Ishikawa (cell line): ENCODE measurements around the gene LILRA1.

Source experiments
- CEBPB ChIP-seq: IDR thresholded peaks from 2 replicates; pipeline ENCODE4 v1.6.1; 2012
- CREB1 ChIP-seq: IDR thresholded peaks from 2 replicates; pipeline ENCODE4 v1.6.1; 2012; ENCODE audit warnings: low read depth
- EGR1 ChIP-seq: IDR thresholded peaks from 2 replicates; pipeline ENCODE4 v1.6.1; 2012
- EP300 ChIP-seq: IDR thresholded peaks from 2 replicates; pipeline ENCODE4 v1.6.1; 2012; ENCODE audit warnings: borderline replicate concordance
- FOXM1 ChIP-seq: IDR thresholded peaks from 2 replicates; pipeline ENCODE4 v1.6.1; 2012; ENCODE audit warnings: low read depth, borderline replicate concordance
- MAX ChIP-seq: IDR thresholded peaks from 2 replicates; pipeline ENCODE4 v1.6.1; 2012
- NFIC ChIP-seq: IDR thresholded peaks from 2 replicates; pipeline ENCODE4 v1.6.1; 2012
- RAD21 ChIP-seq: IDR thresholded peaks from 2 replicates; pipeline ENCODE4 v1.6.1; 2012; ENCODE audit warnings: low read depth
- REST ChIP-seq: IDR thresholded peaks from 2 replicates; pipeline ENCODE4 v1.6.1; 2012; ENCODE audit warnings: low read depth, mild to moderate bottlenecking
- TAF1 ChIP-seq: IDR thresholded peaks from 2 replicates; pipeline ENCODE4 v1.6.1; 2012; ENCODE audit warnings: low read depth, mild to moderate bottlenecking
- TCF12 ChIP-seq: IDR thresholded peaks from 2 replicates; pipeline ENCODE4 v1.6.1; 2012; ENCODE audit warnings: low read depth
- TEAD4 ChIP-seq: IDR thresholded peaks from 2 replicates; pipeline ENCODE4 v1.6.1; 2012
- YY1 ChIP-seq: IDR thresholded peaks from 2 replicates; pipeline ENCODE4 v1.6.1; 2012; ENCODE audit warnings: low read depth
- ZBTB7A ChIP-seq: IDR thresholded peaks from 2 replicates; pipeline ENCODE4 v1.6.1; 2012; ENCODE audit warnings: low read depth
- TF ChIP-seq, protein P1 (sequence below): IDR thresholded peaks from 2 replicates; pipeline ENCODE4 v1.6.1; 2012

LILRA1 gene

GRCh38 chr19:54560881-54561385 lies 32.5 kb upstream of the LILRA1 start:
- TF ChIP-seq FOXM1 (no peak), MAX (no peak), REST (no peak), CEBPB (no peak), EP300 (no peak), ZBTB7A (no peak), TEAD4 (no peak), YY1 (no peak), EGR1 (no peak), CREB1 (no peak), RAD21 (no peak), TAF1 (no peak), TCF12 (no peak), NFIC (no peak)
- TF ChIP-seq, protein P1, sequence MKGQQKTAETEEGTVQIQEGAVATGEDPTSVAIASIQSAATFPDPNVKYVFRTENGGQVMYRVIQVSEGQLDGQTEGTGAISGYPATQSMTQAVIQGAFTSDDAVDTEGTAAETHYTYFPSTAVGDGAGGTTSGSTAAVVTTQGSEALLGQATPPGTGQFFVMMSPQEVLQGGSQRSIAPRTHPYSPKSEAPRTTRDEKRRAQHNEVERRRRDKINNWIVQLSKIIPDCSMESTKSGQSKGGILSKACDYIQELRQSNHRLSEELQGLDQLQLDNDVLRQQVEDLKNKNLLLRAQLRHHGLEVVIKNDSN: no peak

DNA sequence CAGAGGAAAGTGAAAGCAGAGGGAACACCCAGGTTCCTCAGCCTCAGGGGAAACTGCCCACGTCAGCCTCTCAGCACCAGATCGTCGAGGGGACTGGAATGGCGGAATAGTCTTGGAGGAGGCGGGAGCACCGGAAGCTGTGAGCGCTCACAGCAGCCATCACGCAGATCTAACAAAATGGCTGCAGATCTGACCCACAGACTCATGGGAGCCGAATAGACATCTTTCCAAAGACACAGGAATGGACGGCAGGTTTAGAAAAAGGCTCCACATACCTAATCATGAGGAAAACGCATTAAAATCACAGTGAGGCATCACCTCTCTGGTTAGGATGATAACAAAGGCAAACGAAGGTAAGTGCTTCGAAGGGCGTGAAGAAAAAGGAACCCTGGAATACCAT lies 31.6 kb upstream of the LILRA1 start:
- TF ChIP-seq MAX (no peak), EGR1 (no peak), TCF12 (no peak), TAF1 (no peak), NFIC (no peak), EP300 (no peak), CREB1 (no peak), REST (no peak), FOXM1 (no peak), ZBTB7A (no peak), CEBPB (no peak), RAD21 (no peak), YY1 (no peak), TEAD4 (no peak)
- TF ChIP-seq, protein P1: no peak

- no peak for TF ChIP-seq EGR1
- TF ChIP-seq, protein P1: no peak
- no peak for TF ChIP-seq CREB1
- TF ChIP-seq RAD21: no peak
- no peak for TF ChIP-seq FOXM1
- TF ChIP-seq TCF12: no peak
- no peak for TF ChIP-seq YY1
- no peak for TF ChIP-seq NFIC
- TF ChIP-seq CEBPB: no peak
- no peak for TF ChIP-seq TAF1
- TF ChIP-seq REST: no peak
- no peak for TF ChIP-seq TEAD4
- TF ChIP-seq ZBTB7A: no peak
- TF ChIP-seq EP300: no peak
Observed at GRCh38 chr19:54570316-54570715, 23.1 kb upstream of the LILRA1 start.

DNA sequence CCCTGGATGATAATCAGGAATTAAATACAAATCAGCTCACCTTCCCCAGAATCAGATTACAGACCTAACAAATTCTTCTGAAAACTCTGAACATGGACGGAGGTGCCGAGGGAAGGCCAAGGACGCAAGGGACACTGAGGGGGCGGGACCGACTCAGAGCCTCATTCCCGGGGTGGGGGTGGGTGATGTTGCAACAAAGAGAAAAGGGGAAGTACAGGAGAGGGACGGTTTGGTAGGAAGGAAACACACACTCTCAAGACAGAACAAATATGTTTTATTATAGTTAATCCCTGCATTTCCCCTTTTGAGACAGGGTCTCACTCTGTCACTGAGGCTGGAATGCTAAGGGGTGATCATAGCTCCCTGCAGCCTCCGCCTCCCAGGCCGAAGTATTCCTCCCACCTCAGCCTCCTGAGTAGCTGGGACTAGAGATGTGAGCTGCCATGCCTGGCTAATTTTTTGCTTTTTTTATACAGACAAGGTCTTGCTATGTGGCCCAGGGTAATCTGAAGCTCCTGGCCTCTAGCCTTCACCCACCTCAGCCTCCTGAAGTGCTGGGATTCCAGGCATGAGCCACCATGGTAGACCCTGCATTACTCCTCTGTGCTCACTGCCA lies 20.6 kb upstream of the LILRA1 start:
- TF ChIP-seq EP300: no peak
- no peak for TF ChIP-seq FOXM1
- TF ChIP-seq CEBPB: no peak
- no peak for TF ChIP-seq MAX
- no peak for TF ChIP-seq ZBTB7A
- TF ChIP-seq REST: no peak
- TF ChIP-seq, protein P1: no peak
- TF ChIP-seq TEAD4: no peak
- no peak for TF ChIP-seq NFIC
- no peak for TF ChIP-seq RAD21
- TF ChIP-seq EGR1: no peak
